SU-DHL-6 (cell line): ENCODE measurements around the gene MEIS3.

Source experiments
- H2AFZ ChIP-seq: fragments of 200-600 bp; sonication (generic); 2 replicates; pipeline ENCODE4 v1.6.1; 2014; ENCODE audit warnings: low read depth, mild to moderate bottlenecking, moderate library complexity, mixed read lengths, antibody characterized with exemption, low read length; ENCODE audit not compliant: severe bottlenecking
- H3F3A ChIP-seq: fragments of 200-600 bp; shearing (Covaris generic); 2 replicates; pipeline ENCODE4 v1.6.0; 2016; ENCODE audit warnings: antibody characterized with exemption, mild to moderate bottlenecking; ENCODE audit not compliant: insufficient read depth
- H3K27ac ChIP-seq: fragments of 200-600 bp; sonication (generic); 2 replicates; pipeline ENCODE4 v1.5.1; 2016; ENCODE audit warnings: low read depth, mild to moderate bottlenecking, low read length, moderate library complexity, mixed read lengths
- H3K27me3 ChIP-seq: fragments of 200-600 bp; sonication (generic), shearing (Covaris generic); 2 replicates; pipeline ENCODE4 v1.6.0; 2014; ENCODE audit warnings: mild to moderate bottlenecking, low read length
- H3K36me3 ChIP-seq: fragments of 200-600 bp; sonication (generic); 2 replicates; pipeline ENCODE4 v1.6.1; 2014; ENCODE audit warnings: mild to moderate bottlenecking, low read length, mixed read lengths
- H3K4me2 ChIP-seq: fragments of 300-600, 200-600 bp; shearing (Covaris generic), sonication (generic); 2 replicates; pipeline ENCODE4 v1.6.0; 2014; ENCODE audit warnings: low read length, low read depth, mild to moderate bottlenecking; ENCODE audit not compliant: poor library complexity, severe bottlenecking
- H3K4me3 ChIP-seq: fragments of 200-600 bp; sonication (generic); 2 replicates; pipeline ENCODE4 v1.5.1; 2014; ENCODE audit warnings: antibody characterized with exemption, low read length, mild to moderate bottlenecking, mixed read lengths; ENCODE audit not compliant: insufficient read depth, poor library complexity, severe bottlenecking
- H3K79me2 ChIP-seq: fragments of 200-600 bp; sonication (generic); 2 replicates; pipeline ENCODE4 v1.6.1; 2014; ENCODE audit warnings: mild to moderate bottlenecking, low read length, moderate library complexity; ENCODE audit not compliant: insufficient read depth
- H3K9ac ChIP-seq: fragments of 200-600 bp; sonication (generic); 2 replicates; pipeline ENCODE4 v1.7.0; 2014; ENCODE audit warnings: mild to moderate bottlenecking, low read length
- H3K9me2 ChIP-seq: fragments of 200-600 bp; sonication (generic); replicated peaks from 2 replicates; pipeline ENCODE4 v1.6.1; 2014; ENCODE audit warnings: low read length; ENCODE audit not compliant: insufficient read depth
- H3K9me3 ChIP-seq: fragments of 200-600 bp; sonication (generic); 2 replicates; pipeline ENCODE4 v1.6.1; 2014; ENCODE audit warnings: low read length, mixed read lengths; ENCODE audit not compliant: insufficient read depth
- H4K20me1 ChIP-seq: fragments of 200-600 bp; sonication (generic); 2 replicates; pipeline ENCODE4 v1.6.1; 2014; ENCODE audit warnings: low read depth, mild to moderate bottlenecking, antibody characterized with exemption, low read length, moderate library complexity, mixed read lengths
- EZH2phosphoT487 ChIP-seq: fragments of 200-600 bp; sonication (generic), shearing (Covaris generic); conservative IDR thresholded peaks from 2 replicates; pipeline ENCODE4 v1.6.1; 2018; ENCODE audit warnings: mild to moderate bottlenecking, antibody characterized with exemption, low read length, moderate library complexity, mixed read lengths
- TF ChIP-seq, protein P1 (sequence below): fragments of 200-600 bp; sonication (generic); IDR thresholded peaks from one replicate; pipeline ENCODE4 v1.5.1; 2017; ENCODE audit warnings: antibody characterized with exemption, mild to moderate bottlenecking, low read length, moderate library complexity; ENCODE audit not compliant: insufficient read depth, poor library complexity, severe bottlenecking

Gene MEIS3

DNA sequence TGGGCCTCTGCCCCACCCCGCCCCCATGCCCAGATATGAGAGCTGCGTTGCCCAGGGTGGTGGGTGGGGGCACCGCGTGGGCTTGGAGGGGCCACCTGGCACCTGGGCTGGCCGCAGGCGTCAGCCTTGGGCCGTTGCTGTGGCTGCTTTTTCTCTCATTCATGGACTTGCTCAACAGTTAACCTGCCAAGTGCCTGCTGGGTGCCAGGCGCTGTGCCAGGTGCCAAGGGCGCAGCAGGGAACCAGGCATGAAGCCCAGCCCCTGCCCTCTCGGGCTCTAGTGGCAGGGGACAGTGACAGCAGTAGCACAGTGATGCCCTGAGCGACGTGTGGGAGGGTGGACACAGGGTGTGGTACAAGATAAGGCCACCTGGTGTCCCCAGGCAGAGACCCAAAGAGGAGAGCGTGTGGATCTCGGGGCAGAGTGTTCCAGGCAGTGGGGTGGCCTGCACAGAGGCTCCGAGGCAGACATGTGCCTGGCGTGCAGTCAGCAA, 42.1 kb downstream of the MEIS3 start:
- H3K9ac ChIP-seq = no peak overlapping the region
- no peak overlapping the region for H2AFZ ChIP-seq
- no peak overlapping the region for H3K27ac ChIP-seq
- no peaks in the 10 kb centered on the region for H3K9me3 ChIP-seq
- H3K79me2 ChIP-seq = no peaks in the 10 kb centered on the region
- no peaks in the 10 kb centered on the region for H3K36me3 ChIP-seq
- H4K20me1 ChIP-seq = no peaks in the 10 kb centered on the region
- H3K27me3 ChIP-seq = no peaks in the 10 kb centered on the region
- no peak overlapping the region for H3K4me3 ChIP-seq
- H3F3A ChIP-seq = no peaks in the 10 kb centered on the region
- H3K9me2 ChIP-seq = no peaks in the 10 kb centered on the region
- no peak for TF ChIP-seq EZH2phosphoT487
- TF ChIP-seq, protein P1, sequence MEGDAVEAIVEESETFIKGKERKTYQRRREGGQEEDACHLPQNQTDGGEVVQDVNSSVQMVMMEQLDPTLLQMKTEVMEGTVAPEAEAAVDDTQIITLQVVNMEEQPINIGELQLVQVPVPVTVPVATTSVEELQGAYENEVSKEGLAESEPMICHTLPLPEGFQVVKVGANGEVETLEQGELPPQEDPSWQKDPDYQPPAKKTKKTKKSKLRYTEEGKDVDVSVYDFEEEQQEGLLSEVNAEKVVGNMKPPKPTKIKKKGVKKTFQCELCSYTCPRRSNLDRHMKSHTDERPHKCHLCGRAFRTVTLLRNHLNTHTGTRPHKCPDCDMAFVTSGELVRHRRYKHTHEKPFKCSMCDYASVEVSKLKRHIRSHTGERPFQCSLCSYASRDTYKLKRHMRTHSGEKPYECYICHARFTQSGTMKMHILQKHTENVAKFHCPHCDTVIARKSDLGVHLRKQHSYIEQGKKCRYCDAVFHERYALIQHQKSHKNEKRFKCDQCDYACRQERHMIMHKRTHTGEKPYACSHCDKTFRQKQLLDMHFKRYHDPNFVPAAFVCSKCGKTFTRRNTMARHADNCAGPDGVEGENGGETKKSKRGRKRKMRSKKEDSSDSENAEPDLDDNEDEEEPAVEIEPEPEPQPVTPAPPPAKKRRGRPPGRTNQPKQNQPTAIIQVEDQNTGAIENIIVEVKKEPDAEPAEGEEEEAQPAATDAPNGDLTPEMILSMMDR = no peak
- H3K4me2 ChIP-seq = no peak overlapping the region

DNA sequence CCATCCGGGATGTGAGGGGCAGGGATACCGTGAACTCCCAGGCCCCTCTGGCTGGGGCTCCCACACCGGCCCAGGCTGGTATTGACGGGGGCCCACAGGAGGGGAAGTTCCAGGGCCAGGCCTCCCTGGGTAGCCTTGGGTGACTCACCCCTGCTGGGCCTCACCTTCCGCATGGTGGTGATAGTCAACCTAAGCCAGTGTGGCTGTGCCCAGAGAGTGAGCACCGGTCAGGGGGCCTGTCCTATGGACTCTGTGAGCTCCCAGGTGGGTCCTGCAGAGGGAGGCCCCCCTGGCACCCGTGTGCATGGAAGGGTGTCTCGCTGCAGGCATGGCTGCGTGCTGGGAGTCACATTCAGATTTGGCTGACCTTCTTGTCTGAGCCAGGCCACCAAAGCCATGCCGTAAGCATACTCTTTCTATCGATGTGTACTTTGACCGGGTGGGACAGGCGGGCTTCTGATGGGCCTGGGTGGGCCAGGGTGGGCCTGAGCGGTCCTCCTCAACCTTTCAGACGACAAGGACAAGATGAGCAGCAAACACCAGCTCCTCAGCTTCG, 42.7 kb downstream of the MEIS3 start:
- Histone ChIP-seq H3K27ac (no peak overlapping the region), H3K9me2 (no peaks in the 10 kb centered on the region), H3K36me3 (no peaks in the 10 kb centered on the region), H3K27me3 (no peaks in the 10 kb centered on the region), H4K20me1 (no peaks in the 10 kb centered on the region), H2AFZ (no peak overlapping the region), H3K4me2 (no peak overlapping the region), H3F3A (no peaks in the 10 kb centered on the region), H3K4me3 (no peak overlapping the region), H3K9me3 (no peaks in the 10 kb centered on the region), H3K9ac (no peak overlapping the region), H3K79me2 (no peaks in the 10 kb centered on the region)
- no peak for TF ChIP-seq EZH2phosphoT487
- TF ChIP-seq, protein P1 = no peak

DNA sequence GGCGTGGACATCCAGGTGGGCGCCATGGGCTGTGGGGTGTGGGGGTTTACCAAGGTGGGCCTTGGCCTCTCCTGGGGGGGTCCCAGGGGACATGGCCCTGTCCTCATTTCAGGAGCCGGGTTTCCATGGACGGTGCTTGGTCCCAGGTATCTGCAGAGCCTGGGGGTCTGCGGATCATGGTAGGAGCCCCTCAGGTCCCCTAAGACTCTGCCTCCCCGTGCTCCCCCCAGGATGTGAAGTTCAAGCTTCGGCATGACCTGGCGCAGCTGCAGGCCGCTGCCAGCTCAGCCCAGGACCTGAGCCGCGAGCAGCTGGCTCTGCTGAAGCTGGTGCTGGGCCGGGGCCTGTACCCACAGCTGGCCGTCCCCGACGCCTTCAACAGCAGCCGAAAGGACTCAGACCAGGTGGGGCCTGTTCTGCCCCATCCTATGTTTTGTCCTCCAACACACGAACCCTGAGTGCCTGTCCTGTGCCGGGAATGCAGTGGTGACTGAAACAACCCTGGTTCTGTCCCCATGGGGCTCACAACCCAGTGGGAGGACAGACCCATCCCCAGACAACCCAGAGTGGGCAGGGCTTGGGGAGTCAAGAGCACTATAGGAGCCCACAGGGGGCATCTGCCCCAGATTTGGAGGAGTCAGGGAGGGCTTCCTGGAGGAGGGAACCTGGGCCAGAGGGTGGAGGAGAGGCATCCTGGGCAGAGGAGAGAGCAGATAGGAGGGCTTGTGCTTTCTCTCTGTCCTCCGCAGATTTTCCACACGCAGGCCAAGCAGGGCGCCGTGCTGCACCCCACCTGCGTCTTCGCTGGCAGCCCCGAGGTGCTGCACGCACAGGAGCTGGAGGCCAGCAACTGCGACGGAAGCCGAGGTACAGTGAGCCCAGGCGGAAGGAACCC, 43.4 kb downstream of the MEIS3 start:
- H3K27ac ChIP-seq = no peak overlapping the region
- H3K4me3 ChIP-seq = no peak overlapping the region
- H3K9ac ChIP-seq = no peak overlapping the region
- no peaks in the 10 kb centered on the region for H3K9me3 ChIP-seq
- H3K27me3 ChIP-seq = no peaks in the 10 kb centered on the region
- no peaks in the 10 kb centered on the region for H3F3A ChIP-seq
- no peaks in the 10 kb centered on the region for H3K36me3 ChIP-seq
- no peaks in the 10 kb centered on the region for H4K20me1 ChIP-seq
- no peaks in the 10 kb centered on the region for H3K79me2 ChIP-seq
- H2AFZ ChIP-seq = no peak overlapping the region
- H3K9me2 ChIP-seq = no peaks in the 10 kb centered on the region
- no peak for TF ChIP-seq EZH2phosphoT487
- TF ChIP-seq, protein P1 = no peak
- H3K4me2 ChIP-seq = no peak overlapping the region
